Osteoblast (primary cell): ENCODE measurements around the gene MBOAT1. TPM values are rescaled to one million over a fixed set of nuclear protein-coding genes. Genes with fewer than 3 reads are reported as not detected.

Experiments
- DNase-seq: peaks from one replicate; pipeline ENCODE4 v3.0.0; 2011; ENCODE audit warnings: low spot score, mixed read lengths; ENCODE audit not compliant: insufficient read length; ENCODE audit errors: missing footprints
- H2AFZ ChIP-seq: 2 replicates; pipeline ENCODE4 v1.6.0; 2011; ENCODE audit warnings: mild to moderate bottlenecking, low read length
- H3K27ac ChIP-seq: 2 replicates; pipeline ENCODE4 v1.5.1; 2011; ENCODE audit warnings: mild to moderate bottlenecking, low read depth, low read length, moderate library complexity
- H3K27me3 ChIP-seq: 2 replicates; pipeline ENCODE4 v1.6.0; 2012; ENCODE audit warnings: mild to moderate bottlenecking, control low read depth, inconsistent platforms, low read length, moderate library complexity; ENCODE audit not compliant: insufficient read depth
- H3K36me3 ChIP-seq: 2 replicates; pipeline ENCODE4 v1.5.1; 2011; ENCODE audit warnings: mild to moderate bottlenecking, low read length, control low read depth, moderate library complexity; ENCODE audit not compliant: insufficient read depth
- H3K4me1 ChIP-seq: 2 replicates; pipeline ENCODE4 v1.5.1; 2011; ENCODE audit warnings: mild to moderate bottlenecking, low read length, control low read depth, moderate library complexity; ENCODE audit not compliant: insufficient read depth
- H3K4me2 ChIP-seq: 2 replicates; pipeline ENCODE4 v1.6.0; 2011; ENCODE audit warnings: mild to moderate bottlenecking, low read length; ENCODE audit not compliant: insufficient read depth
- H3K4me3 ChIP-seq: fragments of 200-600 bp; sonication (generic); 3 replicates; pipeline ENCODE4 v1.5.1; 2012; ENCODE audit warnings: mild to moderate bottlenecking, low read length, inconsistent platforms; ENCODE audit not compliant: insufficient read depth
- H3K79me2 ChIP-seq: 2 replicates; pipeline ENCODE4 v1.6.0; 2012; ENCODE audit warnings: mild to moderate bottlenecking, low read length, control low read depth, inconsistent platforms; ENCODE audit not compliant: insufficient read depth
- H3K9me3 ChIP-seq: 2 replicates; pipeline ENCODE4 v1.5.1; 2011; ENCODE audit warnings: low read depth, low read length, control low read depth
- H4K20me1 ChIP-seq: 2 replicates; pipeline ENCODE4 v1.6.0; 2012; ENCODE audit warnings: mild to moderate bottlenecking, low read length, control low read depth; ENCODE audit not compliant: insufficient read depth
- CTCF ChIP-seq: IDR thresholded peaks from 2 replicates; pipeline ENCODE4 v1.5.1; 2011; ENCODE audit warnings: mild to moderate bottlenecking, low read depth, low read length, moderate library complexity; ENCODE audit errors: extremely low read depth
- total RNA-seq: library from RNA; depleted of rRNA; stranded (reverse); fragments of >200 nt; gene quantifications from 2 replicates; pipeline ENCODE4 v1.2.3, GENCODE V29; 2012

Gene MBOAT1
- total RNA-seq, 1 donor, result 1.4 TPM

GRCh38 chr6:20200761-20201630 lies 11.3 kb downstream of the MBOAT1 start:
- no peaks in the 10 kb centered on the region for H3K9me3 ChIP-seq
- H3K4me1 ChIP-seq, result no peaks in the 10 kb centered on the region
- TF ChIP-seq CTCF, result no peak
- DNase-seq, result peak; percentile 50
- H2AFZ ChIP-seq, result no peak overlapping the region
- no peak overlapping the region for H3K27ac ChIP-seq
- H3K79me2 ChIP-seq, result no peaks in the 10 kb centered on the region
- H3K4me3 ChIP-seq, result no peak overlapping the region
- H4K20me1 ChIP-seq, result no peaks in the 10 kb centered on the region
- H3K27me3 ChIP-seq, result no peaks in the 10 kb centered on the region
- no peak overlapping the region for H3K4me2 ChIP-seq
- H3K36me3 ChIP-seq, result no peaks in the 10 kb centered on the region

GRCh38 chr6:20198775-20199174 lies 13.5 kb downstream of the MBOAT1 start:
- Histone ChIP-seq H3K79me2 (no peaks in the 10 kb centered on the region), H3K36me3 (no peaks in the 10 kb centered on the region), H3K4me3 (no peak overlapping the region), H3K4me2 (no peak overlapping the region), H3K27ac (no peak overlapping the region), H2AFZ (peak overlapping the region; percentile 41), H3K27me3 (no peaks in the 10 kb centered on the region), H4K20me1 (no peaks in the 10 kb centered on the region), H3K9me3 (no peaks in the 10 kb centered on the region), H3K4me1 (no peaks in the 10 kb centered on the region)
- no peak for DNase-seq
- no peak for TF ChIP-seq CTCF

GRCh38 chr6:20198156-20198774 lies 14.0 kb downstream of the MBOAT1 start:
- no peaks in the 10 kb centered on the region for H4K20me1 ChIP-seq
- no peak overlapping the region for H3K4me3 ChIP-seq
- no peak overlapping the region for H2AFZ ChIP-seq
- DNase-seq, result no peak
- no peaks in the 10 kb centered on the region for H3K36me3 ChIP-seq
- H3K9me3 ChIP-seq, result no peaks in the 10 kb centered on the region
- H3K4me2 ChIP-seq, result no peak overlapping the region
- no peak overlapping the region for H3K27ac ChIP-seq
- no peaks in the 10 kb centered on the region for H3K27me3 ChIP-seq
- TF ChIP-seq CTCF, result no peak
- no peaks in the 10 kb centered on the region for H3K79me2 ChIP-seq
- no peaks in the 10 kb centered on the region for H3K4me1 ChIP-seq

GRCh38 chr6:20197251-20197650 lies 15.0 kb downstream of the MBOAT1 start:
- Histone ChIP-seq H3K4me1 (no peaks in the 10 kb centered on the region), H3K79me2 (no peaks in the 10 kb centered on the region), H3K27me3 (no peaks in the 10 kb centered on the region), H3K27ac (no peak overlapping the region), H4K20me1 (no peaks in the 10 kb centered on the region), H3K4me2 (no peak overlapping the region), H3K9me3 (no peaks in the 10 kb centered on the region), H3K36me3 (no peaks in the 10 kb centered on the region), H3K4me3 (no peak overlapping the region), H2AFZ (no peak overlapping the region)
- no peak for TF ChIP-seq CTCF
- DNase-seq, result no peak
